Colonic mucosa (tissue), 4 donors: Measurements from ENCODE around the gene BBX. TPM values are rescaled to one million over a fixed set of nuclear protein-coding genes. Genes with fewer than 3 reads are reported as not detected.

ENCODE experiments used
- DNase-seq: peaks from one replicate; pipeline ENCODE4 v3.0.0-alpha.2; 2020
- H3K27ac ChIP-seq: fragments of 200-600 bp; one replicate; pipeline ENCODE4 v1.8.0; 2021
- H3K27me3 ChIP-seq: fragments of 200-600 bp; one replicate; pipeline ENCODE4 v1.8.0; 2021
- H3K36me3 ChIP-seq: fragments of 200-600 bp; one replicate; pipeline ENCODE4 v1.8.0; 2021
- H3K4me1 ChIP-seq: fragments of 200-600 bp; one replicate; pipeline ENCODE4 v1.8.0; 2021; ENCODE audit warnings: mild to moderate bottlenecking
- H3K4me3 ChIP-seq: fragments of 200-600 bp; one replicate; pipeline ENCODE4 v1.8.0; 2021
- H3K9ac ChIP-seq, 2 donors: one replicate each; pipeline ENCODE4 v1.7.0; 2013; ENCODE audit warnings: control low read depth in 2 of 2, low read depth in 2 of 2, low read length in 2 of 2
- H3K9me3 ChIP-seq: fragments of 200-600 bp; one replicate; pipeline ENCODE4 v1.8.0; 2021
- intact Hi-C: fragments of 100-400 bp; cut with DNase I; formaldehyde crosslinking; loops from one replicate; pipeline ENCODE4 v1.14.1; 2022
- total RNA-seq, 2 donors: library from RNA; stranded (reverse); fragmentation: NEBNext Ultra II Directional in 1 of 2; extraction: Animal tissue kit (Norgen Biotek cat#: 25700) in 1 of 2; gene quantifications; one replicate each; pipeline ENCODE4 v1.2.1, GENCODE V29; 2021
- TF ChIP-seq, protein P1 (sequence below): fragments of 200-600 bp; IDR thresholded peaks from one replicate; pipeline ENCODE4 v1.8.0; 2022; ENCODE audit warnings: antibody characterized with exemption, mild to moderate bottlenecking
- donor health status: healthy.
- donor health status: DM: no; HTN: no; CAD: no.
- donor health status: DM: no; HTN: no; CAD: no.

Gene BBX
- total RNA-seq, 2 donors from 2014 or later = 21.5 to 44.3 TPM

DNA sequence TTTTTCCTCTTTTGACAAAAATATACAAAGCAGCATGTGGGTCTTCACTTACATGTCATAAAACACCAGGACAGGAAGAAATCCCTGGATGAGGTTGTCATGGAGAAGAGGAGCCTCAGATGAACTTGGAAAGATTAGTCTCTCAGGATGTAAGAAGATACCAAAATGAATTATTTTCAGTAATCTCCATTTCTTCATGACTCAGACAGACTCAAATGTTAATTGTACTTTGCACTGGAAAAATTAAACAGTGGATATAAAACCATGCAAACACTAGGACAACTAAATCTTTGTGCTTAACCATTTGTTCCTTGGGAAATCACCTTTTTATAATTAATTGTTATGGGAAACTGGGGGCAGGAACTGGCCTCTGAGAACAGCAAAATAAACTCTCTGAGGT, 331.1 kb downstream of the BBX start:
- TF ChIP-seq, protein P1, sequence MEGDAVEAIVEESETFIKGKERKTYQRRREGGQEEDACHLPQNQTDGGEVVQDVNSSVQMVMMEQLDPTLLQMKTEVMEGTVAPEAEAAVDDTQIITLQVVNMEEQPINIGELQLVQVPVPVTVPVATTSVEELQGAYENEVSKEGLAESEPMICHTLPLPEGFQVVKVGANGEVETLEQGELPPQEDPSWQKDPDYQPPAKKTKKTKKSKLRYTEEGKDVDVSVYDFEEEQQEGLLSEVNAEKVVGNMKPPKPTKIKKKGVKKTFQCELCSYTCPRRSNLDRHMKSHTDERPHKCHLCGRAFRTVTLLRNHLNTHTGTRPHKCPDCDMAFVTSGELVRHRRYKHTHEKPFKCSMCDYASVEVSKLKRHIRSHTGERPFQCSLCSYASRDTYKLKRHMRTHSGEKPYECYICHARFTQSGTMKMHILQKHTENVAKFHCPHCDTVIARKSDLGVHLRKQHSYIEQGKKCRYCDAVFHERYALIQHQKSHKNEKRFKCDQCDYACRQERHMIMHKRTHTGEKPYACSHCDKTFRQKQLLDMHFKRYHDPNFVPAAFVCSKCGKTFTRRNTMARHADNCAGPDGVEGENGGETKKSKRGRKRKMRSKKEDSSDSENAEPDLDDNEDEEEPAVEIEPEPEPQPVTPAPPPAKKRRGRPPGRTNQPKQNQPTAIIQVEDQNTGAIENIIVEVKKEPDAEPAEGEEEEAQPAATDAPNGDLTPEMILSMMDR = no peak
- intact Hi-C loops = no loop called here

DNA sequence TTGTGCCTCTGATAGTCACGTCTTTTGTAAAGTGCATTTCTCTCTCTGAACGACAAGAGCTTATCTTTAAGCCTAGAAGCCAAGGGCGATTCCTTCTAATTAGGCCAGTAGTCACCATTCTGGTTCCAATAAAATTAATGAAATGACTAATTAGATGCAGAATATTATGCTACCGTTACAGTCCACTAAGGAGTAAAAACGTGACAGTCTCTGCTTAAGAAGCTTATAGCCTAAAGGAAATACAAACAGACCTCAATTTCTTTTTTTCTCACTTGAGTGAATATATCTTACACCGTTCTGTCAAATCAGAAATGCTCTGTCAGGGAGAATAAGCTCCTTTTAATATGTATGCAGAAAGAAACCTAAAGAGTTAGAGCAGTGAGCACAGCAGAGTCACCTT, 332.0 kb downstream of the BBX start:
- no peak for DNase-seq
- H3K36me3 ChIP-seq = no peaks in the 10 kb centered on the region
- H3K9ac ChIP-seq = no peak overlapping the region
- no peaks in the 10 kb centered on the region for H3K4me1 ChIP-seq
- no peak overlapping the region for H3K4me3 ChIP-seq
- no peaks in the 10 kb centered on the region for H3K9me3 ChIP-seq
- no peaks in the 10 kb centered on the region for H3K27me3 ChIP-seq
- intact Hi-C loops = no loop called here
- H3K27ac ChIP-seq = no peak overlapping the region
- TF ChIP-seq, protein P1 = no peak

More for the DNA sequence above, 331.1 kb downstream of the BBX start:
- Histone ChIP-seq H3K9ac (no peak overlapping the region), H3K9me3 (no peaks in the 10 kb centered on the region), H3K36me3 (no peaks in the 10 kb centered on the region), H3K27me3 (no peaks in the 10 kb centered on the region), H3K4me3 (no peak overlapping the region), H3K4me1 (no peaks in the 10 kb centered on the region), H3K27ac (no peak overlapping the region)
- DNase-seq = no peak

DNA sequence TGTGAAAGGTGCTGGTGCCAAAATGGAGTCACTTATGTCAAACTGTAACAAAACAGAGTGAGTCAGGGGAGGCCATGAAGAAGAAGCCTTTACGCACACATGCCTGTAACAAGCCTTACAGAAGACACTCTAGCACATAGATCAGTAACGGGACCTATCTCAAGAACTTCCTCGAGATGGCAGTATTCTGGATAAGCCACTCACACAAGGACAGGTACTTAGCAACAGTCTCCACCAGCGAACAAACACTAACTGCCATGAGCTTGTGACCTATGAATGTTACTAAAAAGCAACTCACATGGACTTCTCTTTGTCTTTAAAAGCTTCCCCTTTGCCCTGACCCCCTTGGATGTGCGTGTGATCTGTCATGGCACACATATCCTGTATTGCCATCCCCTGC, 332.9 kb downstream of the BBX start:
- TF ChIP-seq, protein P1 = no peak
- no peak for DNase-seq
- intact Hi-C loops = no loop called here

GRCh38 chr3:107857854-107858253, 335.1 kb downstream of the BBX start:
- H3K9me3 ChIP-seq = no peaks in the 10 kb centered on the region
- H3K27ac ChIP-seq = no peak overlapping the region
- no peaks in the 10 kb centered on the region for H3K4me1 ChIP-seq
- intact Hi-C loops = no loop called here
- no peak for DNase-seq
- H3K4me3 ChIP-seq = no peak overlapping the region
- no peaks in the 10 kb centered on the region for H3K27me3 ChIP-seq
- no peak overlapping the region for H3K9ac ChIP-seq
- TF ChIP-seq, protein P1 = no peak
- no peaks in the 10 kb centered on the region for H3K36me3 ChIP-seq

More for the DNA sequence above, 332.9 kb downstream of the BBX start:
- no peak overlapping the region for H3K4me3 ChIP-seq
- no peak overlapping the region for H3K27ac ChIP-seq
- H3K36me3 ChIP-seq = no peaks in the 10 kb centered on the region
- H3K9me3 ChIP-seq = no peaks in the 10 kb centered on the region
- H3K27me3 ChIP-seq = no peaks in the 10 kb centered on the region
- no peaks in the 10 kb centered on the region for H3K4me1 ChIP-seq
- H3K9ac ChIP-seq = no peak overlapping the region

- no peaks in the 10 kb centered on the region for H3K27me3 ChIP-seq
Observed at GRCh38 chr3:107858876-107859275, 336.1 kb downstream of the BBX start.

More at GRCh38 chr3:107858876-107859275, 336.1 kb downstream of the BBX start:
- no peaks in the 10 kb centered on the region for H3K9me3 ChIP-seq
- DNase-seq = no peak
- H3K36me3 ChIP-seq = no peaks in the 10 kb centered on the region
- TF ChIP-seq, protein P1 = no peak
- H3K27ac ChIP-seq = no peak overlapping the region
- no peak overlapping the region for H3K9ac ChIP-seq
- intact Hi-C loops = no loop called here
- H3K4me3 ChIP-seq = no peak overlapping the region
- H3K4me1 ChIP-seq = no peaks in the 10 kb centered on the region

Other genes starting within 250 kb of the BBX start
- not detected for gene CCDC54, start 145.5 kb upstream of the BBX start, total RNA-seq